22Rv1 (cell line): ENCODE results near the gene FATE1.

Experiments
- CTCF ChIP-seq: fragments of 450-650 bp; IDR thresholded peaks from 2 replicates; pipeline ENCODE4 v1.5.1; 2017; ENCODE audit warnings: mild to moderate bottlenecking
- ZFX ChIP-seq: fragments of 450-650 bp; IDR thresholded peaks from 2 replicates; pipeline ENCODE4 v1.6.1; 2017; ENCODE audit warnings: antibody characterized with exemption, borderline replicate concordance

- no peak for TF ChIP-seq CTCF
- TF ChIP-seq ZFX: no peak
These were observed 39.6 kb upstream of the FATE1 start for GRCh38 chrX:151676196-151676595.
